ENCODE results near the gene CTDSPL2. TPM values are rescaled to one million over a fixed set of nuclear protein-coding genes. Genes with fewer than 3 reads are reported as not detected.

The CTDSPL2 gene
- total and polyA plus RNA-seq, 2 of the 4 experiments (the other 2 are of a cell fraction) = 17.3 to 47.3 TPM

GRCh38 chr15:44394062-44394461 is 33.4 kb upstream of the CTDSPL2 start:
- Histone ChIP-seq H4K20me1 (ENCODE audit: insufficient read depth, low read length) (no peaks in the 10 kb centered on the region), H3K79me1 (ENCODE audit: low read depth in 1 of 2, low read length in 2 of 2) (0 out of 4 replicates have a peak, but pooled peaks cover 0 to 3% of the 10 kb centered on the region in 2 experiments), H3K23ac (ENCODE audit: low read depth, low read length) (no peak overlapping the region), H3K27ac (ENCODE audit: insufficient read depth, low read length) (no peak overlapping the region), H2BK5ac (ENCODE audit: low read depth, low read length, poor library complexity, severe bottlenecking) (no peak overlapping the region), H3K27me3 (ENCODE audit: control insufficient read depth, insufficient read depth, low read length) (no peaks in the 10 kb centered on the region), H3K9ac (ENCODE audit: low read depth, low read length) (no peak overlapping the region), H2BK20ac (ENCODE audit: low read depth, low read length) (no peak overlapping the region), H3K36me3 (ENCODE audit: control insufficient read depth, insufficient read depth, low read length) (peaks cover 2% of the 10 kb centered on the region; the same call in 1 of the 2 replicates), H2AK9ac (replicated peaks; ENCODE audit: low read depth, low read length, poor library complexity) (no peak overlapping the region), H4K8ac (ENCODE audit: low read depth in 2 of 2, low read length in 2 of 2) (no peak overlapping the region), H2AFZ (replicated peaks; ENCODE audit: low read length, poor library complexity) (no peak overlapping the region), H3K9me3 (ENCODE audit: control insufficient read depth, insufficient read depth, low read length) (no peaks in the 10 kb centered on the region), H3K56ac (ENCODE audit: extremely low read depth, insufficient read depth, low read length) (no peak overlapping the region), H2BK15ac (ENCODE audit: low read depth, low read length) (no peak overlapping the region), H3K4me2 (ENCODE audit: low read depth, low read length) (no peak overlapping the region), H3K18ac (ENCODE audit: low read depth, low read length) (no peak overlapping the region), H2AK5ac (ENCODE audit: low read depth, low read length) (no peak overlapping the region), H3K14ac (replicated peaks; ENCODE audit: low read depth, low read length) (no peak overlapping the region), H3K4me3 (ENCODE audit: insufficient read depth, low read depth, low read length) (no peak overlapping the region), H3K4ac (ENCODE audit: low read depth, low read length) (no peak overlapping the region), H3K9me1 (ENCODE audit: insufficient read depth, low read length) (peaks cover 4% of the 10 kb centered on the region), H4K5ac (ENCODE audit: low read depth, low read length) (no peak overlapping the region), H4K91ac (ENCODE audit: insufficient read depth, low read depth, low read length) (no peak overlapping the region), H2BK120ac (ENCODE audit: low read depth, low read length) (no peak overlapping the region), H3K4me1 (ENCODE audit: control insufficient read depth, insufficient read depth, low read length) (no peaks in the 10 kb centered on the region)
- intact Hi-C loops (cut with micrococcal nuclease) = no loop called here
- BruUV-seq (replicated peaks) = no TSS peak
- POLR2A ChIA-PET (ENCODE audit: unreplicated experiment) = no interaction called here
- TF ChIP-seq CEBPB (IDR thresholded peaks at IDR 0.05; ENCODE audit: low read depth, low read length) (peak; percentile 83), MAFK (IDR thresholded peaks at IDR 0.05; ENCODE audit: low read depth, low read length) (no peak)
- dilution Hi-C loops (cut with HindIII; ENCODE audit: low sequenced_read_pairs, unreplicated experiment) = no loop called here
- no CpG with 5 or more reads among the region's 3 CpGs for WGBS, 2 experiments (ENCODE audit: extremely low coverage in 2 of 2, insufficient read length in 1 of 2)
- in situ Hi-C loops (cut with MboI; ENCODE audit: low sequenced_read_pairs) = no loop called here
- ATAC-seq (ENCODE audit: low read depth) (peak; percentile 53), DNase-seq (peak; percentile 42)
- CTCF ChIA-PET = no interaction called here

Measured in IMR-90 (cell line).